DND-41 (cell line): ENCODE results near the gene EHF.
"Not testable (repeated sequence)": the region's sequence is repeated elsewhere in the genome, so short reads cannot be mapped to it uniquely, and the experiment has no call there.

Experiments
- ATAC-seq: fragments of 200-7000 bp; cut with Tn5 transposase; 3 replicates; pipeline ENCODE4 v1.9.1; 2021; ENCODE audit warnings: low read depth; ENCODE audit not compliant: insufficient read depth
- DNase-seq: peaks from one replicate; pipeline ENCODE4 v3.0.0-alpha.2; 2020
- H2AFZ ChIP-seq: 2 replicates; pipeline ENCODE4 v1.6.0; 2012; ENCODE audit warnings: low read depth, low read length
- H3K27ac ChIP-seq: 2 replicates; pipeline ENCODE4 v1.5.1; 2012; ENCODE audit warnings: low read length, inconsistent platforms
- H3K27me3 ChIP-seq: fragments of 200-600 bp; sonication (generic); 2 replicates; pipeline ENCODE4 v1.6.0; 2012; ENCODE audit warnings: low read length, mild to moderate bottlenecking, inconsistent platforms; ENCODE audit not compliant: insufficient read depth, poor library complexity
- H3K36me3 ChIP-seq: 2 replicates; pipeline ENCODE4 v1.5.1; 2012; ENCODE audit warnings: low read length, inconsistent platforms; ENCODE audit not compliant: insufficient read depth
- H3K4me1 ChIP-seq: 2 replicates; pipeline ENCODE4 v1.5.1; 2012; ENCODE audit warnings: mild to moderate bottlenecking, low read length; ENCODE audit not compliant: insufficient read depth
- H3K4me2 ChIP-seq: 2 replicates; pipeline ENCODE4 v1.6.0; 2012; ENCODE audit warnings: mild to moderate bottlenecking, moderate library complexity, low read length, inconsistent platforms; ENCODE audit not compliant: insufficient read depth
- H3K4me3 ChIP-seq, 2 experiments: fragments of 200-600 bp in 1 of 2; shearing (Covaris generic) in 1 of 2; 2 replicates each; pipeline ENCODE4 v1.5.1; 2012 to 2016; ENCODE audit warnings: inconsistent platforms in 2 of 2, low read length in 2 of 2, mild to moderate bottlenecking in 2 of 2, low read depth in 1 of 2, moderate library complexity in 1 of 2
- H3K79me2 ChIP-seq: 2 replicates; pipeline ENCODE4 v1.6.0; 2012; ENCODE audit warnings: low read length, inconsistent platforms; ENCODE audit not compliant: insufficient read depth
- H3K9ac ChIP-seq: 2 replicates; pipeline ENCODE4 v1.6.0; 2012; ENCODE audit warnings: low read depth, mild to moderate bottlenecking, inconsistent platforms, low read length, moderate library complexity
- H3K9me3 ChIP-seq: 2 replicates; pipeline ENCODE4 v1.5.1; 2012; ENCODE audit warnings: low read length, moderate library complexity, mild to moderate bottlenecking, inconsistent platforms; ENCODE audit not compliant: insufficient read depth, severe bottlenecking
- H4K20me1 ChIP-seq: 2 replicates; pipeline ENCODE4 v1.6.0; 2012; ENCODE audit warnings: low read length; ENCODE audit not compliant: insufficient read depth
- EZH2 ChIP-seq: IDR thresholded peaks from 3 replicates; pipeline ENCODE4 v1.6.1; 2012; ENCODE audit warnings: borderline replicate concordance, low read depth, mild to moderate bottlenecking, moderate library complexity, low read length, inconsistent platforms; ENCODE audit not compliant: severe bottlenecking
- TF ChIP-seq, protein P1 (sequence below): IDR thresholded peaks from 2 replicates; pipeline ENCODE4 v1.5.1; 2012; ENCODE audit warnings: borderline replicate concordance, low read length, moderate library complexity, mild to moderate bottlenecking; ENCODE audit not compliant: poor library complexity, severe bottlenecking; ENCODE audit errors: extremely low read depth

Gene EHF

DNA sequence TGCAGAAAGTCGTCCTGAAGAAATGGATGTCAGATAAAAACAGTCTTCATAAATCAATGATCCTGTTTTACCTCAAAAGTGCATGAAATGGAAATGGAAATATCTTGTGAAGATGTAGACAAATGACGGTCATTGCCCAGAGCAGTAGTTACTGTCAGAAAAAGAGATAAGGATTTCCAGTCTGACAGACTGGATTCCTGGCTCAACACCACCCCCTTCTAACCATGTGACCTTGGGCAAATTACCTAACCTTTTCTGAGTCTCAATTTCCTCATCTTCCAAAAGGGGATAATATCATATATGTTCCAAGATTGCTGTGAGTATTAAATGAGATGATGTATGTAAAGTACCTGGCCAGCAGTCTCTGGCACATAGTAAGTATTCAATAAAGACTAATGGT, 32.9 kb upstream of the EHF start:
- Histone ChIP-seq H2AFZ (no peak overlapping the region), H4K20me1 (no peaks in the 10 kb centered on the region), H3K4me1 (no peaks in the 10 kb centered on the region), H3K79me2 (no peaks in the 10 kb centered on the region), H3K27me3 (peaks cover 13% of the 10 kb centered on the region), H3K36me3 (no peaks in the 10 kb centered on the region), H3K9ac (no peak overlapping the region), H3K9me3 (no peaks in the 10 kb centered on the region), H3K4me3 (no peak overlapping the region), H3K27ac (no peak overlapping the region), H3K4me2 (no peak overlapping the region)
- ATAC-seq (no peak), DNase-seq (no peak)
- TF ChIP-seq EZH2, result no peak
- TF ChIP-seq, protein P1, sequence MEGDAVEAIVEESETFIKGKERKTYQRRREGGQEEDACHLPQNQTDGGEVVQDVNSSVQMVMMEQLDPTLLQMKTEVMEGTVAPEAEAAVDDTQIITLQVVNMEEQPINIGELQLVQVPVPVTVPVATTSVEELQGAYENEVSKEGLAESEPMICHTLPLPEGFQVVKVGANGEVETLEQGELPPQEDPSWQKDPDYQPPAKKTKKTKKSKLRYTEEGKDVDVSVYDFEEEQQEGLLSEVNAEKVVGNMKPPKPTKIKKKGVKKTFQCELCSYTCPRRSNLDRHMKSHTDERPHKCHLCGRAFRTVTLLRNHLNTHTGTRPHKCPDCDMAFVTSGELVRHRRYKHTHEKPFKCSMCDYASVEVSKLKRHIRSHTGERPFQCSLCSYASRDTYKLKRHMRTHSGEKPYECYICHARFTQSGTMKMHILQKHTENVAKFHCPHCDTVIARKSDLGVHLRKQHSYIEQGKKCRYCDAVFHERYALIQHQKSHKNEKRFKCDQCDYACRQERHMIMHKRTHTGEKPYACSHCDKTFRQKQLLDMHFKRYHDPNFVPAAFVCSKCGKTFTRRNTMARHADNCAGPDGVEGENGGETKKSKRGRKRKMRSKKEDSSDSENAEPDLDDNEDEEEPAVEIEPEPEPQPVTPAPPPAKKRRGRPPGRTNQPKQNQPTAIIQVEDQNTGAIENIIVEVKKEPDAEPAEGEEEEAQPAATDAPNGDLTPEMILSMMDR, result no peak

DNA sequence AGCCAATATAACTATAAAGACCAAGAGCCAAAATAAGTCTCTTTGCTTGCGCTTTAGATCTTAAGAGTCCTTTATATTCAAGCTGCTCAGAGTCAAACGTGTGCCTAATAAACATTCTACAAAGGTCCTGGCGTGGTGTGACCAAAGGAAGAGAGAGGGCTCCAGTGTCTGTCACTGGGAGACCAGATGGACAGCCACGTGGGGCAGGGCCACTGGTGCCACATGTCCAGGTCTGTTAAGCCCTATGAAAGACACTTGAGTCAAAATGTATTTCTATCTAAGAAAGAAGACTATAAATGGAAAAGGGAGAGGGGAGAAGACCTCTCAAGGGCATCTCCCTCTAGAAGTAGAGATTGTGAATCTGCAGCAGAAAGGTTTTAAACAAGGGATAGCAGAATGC, 32.2 kb upstream of the EHF start:
- Histone ChIP-seq H3K79me2 (no peaks in the 10 kb centered on the region), H2AFZ (no peak overlapping the region), H3K4me3 (no peak overlapping the region), H4K20me1 (no peaks in the 10 kb centered on the region), H3K27ac (no peak overlapping the region), H3K4me2 (no peak overlapping the region), H3K27me3 (peaks cover 13% of the 10 kb centered on the region), H3K4me1 (no peaks in the 10 kb centered on the region), H3K36me3 (no peaks in the 10 kb centered on the region), H3K9ac (no peak overlapping the region), H3K9me3 (peaks cover 2% of the 10 kb centered on the region)
- no peak for TF ChIP-seq EZH2
- TF ChIP-seq, protein P1, result no peak
- no peak for DNase-seq
- ATAC-seq, result no peak

DNA sequence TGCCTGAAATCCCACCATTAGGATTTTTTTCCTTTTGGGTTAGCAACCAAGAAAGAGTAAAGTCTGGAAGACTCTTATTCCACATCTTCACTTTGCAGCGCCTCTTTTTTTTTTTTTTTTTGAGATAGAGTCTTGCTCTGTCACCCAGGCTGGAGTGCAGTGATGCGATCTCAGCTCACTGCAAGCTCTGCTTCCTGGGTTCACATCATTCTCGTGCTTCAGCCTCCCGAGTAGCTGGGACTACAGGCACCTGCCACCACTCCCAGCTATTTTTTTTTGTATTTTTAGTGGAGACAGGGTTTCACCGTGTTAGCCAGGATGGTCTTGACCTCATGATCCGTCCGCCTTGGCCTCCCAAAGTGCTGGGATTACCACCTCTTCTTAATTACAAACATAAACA, 31.7 kb upstream of the EHF start:
- not testable (repeated sequence) for H3K79me2 ChIP-seq, H3K4me2 ChIP-seq, H2AFZ ChIP-seq, H3K9ac ChIP-seq, H3K4me3 ChIP-seq, H3K36me3 ChIP-seq, H3K27ac ChIP-seq, ATAC-seq, H4K20me1 ChIP-seq, H3K9me3 ChIP-seq, DNase-seq, H3K4me1 ChIP-seq
- peaks cover 13% of the 10 kb centered on the region for H3K27me3 ChIP-seq

DNA sequence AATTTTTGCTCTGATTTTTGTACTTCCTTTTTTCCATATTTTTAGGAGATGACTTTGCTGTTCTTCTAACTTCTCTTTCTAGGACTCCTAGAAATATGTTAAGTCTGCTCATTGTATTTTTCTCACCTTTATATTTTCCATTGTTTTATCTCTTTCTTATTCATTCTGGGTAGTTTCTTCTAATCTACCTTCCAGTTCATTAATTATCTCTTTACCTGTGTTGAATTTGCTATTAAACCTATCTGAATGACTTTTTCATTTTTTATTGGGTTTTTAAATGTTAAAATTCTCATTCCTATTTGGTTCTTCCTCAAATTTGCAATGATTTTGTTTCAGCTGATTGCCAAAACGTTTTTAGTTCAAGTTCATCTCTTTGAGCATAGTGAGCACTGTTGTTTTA, 27.8 kb upstream of the EHF start:
- DNase-seq (no peak), ATAC-seq (no peak)
- no peak overlapping the region for H2AFZ ChIP-seq
- H4K20me1 ChIP-seq, result no peaks in the 10 kb centered on the region
- no peak overlapping the region for H3K9ac ChIP-seq
- H3K4me1 ChIP-seq, result no peaks in the 10 kb centered on the region
- H3K27me3 ChIP-seq, result peaks cover 18% of the 10 kb centered on the region
- H3K79me2 ChIP-seq, result no peaks in the 10 kb centered on the region
- H3K4me3 ChIP-seq, result no peak overlapping the region
- H3K9me3 ChIP-seq, result peaks cover 2% of the 10 kb centered on the region
- H3K27ac ChIP-seq, result no peak overlapping the region
- TF ChIP-seq, protein P1, result no peak
- TF ChIP-seq EZH2, result no peak
- H3K36me3 ChIP-seq, result no peaks in the 10 kb centered on the region
- no peak overlapping the region for H3K4me2 ChIP-seq
